ENCODE data around the gene SAA4.
"Not testable (repeated sequence)": the region's sequence is repeated elsewhere in the genome, so short reads cannot be mapped to it uniquely, and the experiment has no call there.

Gene SAA4

GRCh38 chr11:18236664-18237356 is at the start of gene SAA4:
Gene SAA4 (minus strand): TSS chr11:18236802. CDS start chr11:18235926, 876 bp downstream.
- no peak for DNase-seq (ENCODE audit: low spot score)

- no peak for DNase-seq (ENCODE audit: low spot score)
These were observed 49.2 kb upstream of the SAA4 start for GRCh38 chr11:18285841-18286240.

GRCh38 chr11:18282626-18283025 is 46.0 kb upstream of the SAA4 start:
- DNase-seq (ENCODE audit: low spot score): no peak

GRCh38 chr11:18280438-18281045 is 43.9 kb upstream of the SAA4 start:
- no peak for DNase-seq (ENCODE audit: low spot score)

- no peak for DNase-seq (ENCODE audit: low spot score)
These were observed 41.1 kb upstream of the SAA4 start for GRCh38 chr11:18277565-18278271.

- no peak for DNase-seq (ENCODE audit: low spot score)
These were observed 34.6 kb upstream of the SAA4 start for GRCh38 chr11:18271206-18271605.

GRCh38 chr11:18270102-18270501 is 33.5 kb upstream of the SAA4 start:
- no peak for DNase-seq (ENCODE audit: low spot score)

GRCh38 chr11:18269252-18269651 is 32.6 kb upstream of the SAA4 start:
- not testable (repeated sequence) for DNase-seq (ENCODE audit: low spot score)

- DNase-seq (ENCODE audit: low spot score): not testable (repeated sequence)
These were observed 30.9 kb upstream of the SAA4 start for GRCh38 chr11:18267335-18268133.

GRCh38 chr11:18265949-18266348 is 29.3 kb upstream of the SAA4 start, which contains the start of gene SAA1:
Gene SAA1 (plus strand): TSS chr11:18266264. CDS start chr11:18266888, 624 bp downstream.
- no peak for DNase-seq (ENCODE audit: low spot score)

- no peak for DNase-seq (ENCODE audit: low spot score)
These were observed 28.3 kb upstream of the SAA4 start for GRCh38 chr11:18264677-18265555.

GRCh38 chr11:18264035-18264434 is 27.4 kb upstream of the SAA4 start:
- no peak for DNase-seq (ENCODE audit: low spot score)

GRCh38 chr11:18262681-18263350 is 26.2 kb upstream of the SAA4 start:
- DNase-seq (ENCODE audit: low spot score): not testable (repeated sequence)

GRCh38 chr11:18261721-18262120 is 25.1 kb upstream of the SAA4 start:
- DNase-seq (ENCODE audit: low spot score): no peak

- no peak for DNase-seq (ENCODE audit: low spot score)
These were observed 22.7 kb upstream of the SAA4 start for GRCh38 chr11:18259259-18259658.

GRCh38 chr11:18254781-18255361 is 18.3 kb upstream of the SAA4 start:
- no peak for DNase-seq (ENCODE audit: low spot score)

GRCh38 chr11:18253778-18254338 is 17.3 kb upstream of the SAA4 start:
- DNase-seq (ENCODE audit: low spot score): no peak

GRCh38 chr11:18253233-18253632 is 16.6 kb upstream of the SAA4 start:
- no peak for DNase-seq (ENCODE audit: low spot score)

GRCh38 chr11:18248561-18248960 is 12.0 kb upstream of the SAA4 start, which contains the start of gene SAA2:
Gene SAA2 (minus strand): TSS chr11:18248668. CDS start chr11:18248011, 657 bp downstream.
- no peak for DNase-seq (ENCODE audit: low spot score)

- DNase-seq (ENCODE audit: low spot score): not testable (repeated sequence)
These were observed 10.6 kb upstream of the SAA4 start for GRCh38 chr11:18247191-18247581.
